GM18951 (cell line): Measurements from ENCODE around the gene VASP.

Experiments
- POLR2A ChIP-seq: IDR thresholded peaks from 4 replicates; pipeline ENCODE4 v1.6.1; 2011; ENCODE audit warnings: mild to moderate bottlenecking; ENCODE audit not compliant: insufficient read length, insufficient read depth; ENCODE audit errors: extremely low read depth
- in situ Hi-C: fragments of 300-500 bp; cut with MboI; formaldehyde crosslinking; loops from one replicate; pipeline ENCODE4 v1.12.0; 2022; ENCODE audit warnings: low sequenced_read_pairs, mixed read lengths, inconsistent platforms; ENCODE audit not compliant: unreplicated experiment

Gene VASP

DNA sequence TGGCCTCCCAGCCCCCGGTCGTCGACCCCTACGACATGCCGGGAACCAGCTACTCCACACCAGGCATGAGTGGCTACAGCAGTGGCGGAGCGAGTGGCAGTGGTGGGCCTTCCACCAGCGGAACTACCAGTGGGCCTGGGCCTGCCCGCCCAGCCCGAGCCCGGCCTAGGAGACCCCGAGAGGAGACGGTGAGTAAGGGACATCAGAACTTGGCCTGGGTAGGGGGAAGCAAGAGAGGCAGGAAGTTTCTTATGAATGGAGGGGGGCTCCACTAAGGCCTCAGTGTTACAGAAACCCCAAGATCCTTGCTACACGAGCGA is 36.6 kb upstream of the VASP start:
- in situ Hi-C loops: no loop called here

GRCh38 chr19:45471111-45471930 is 36.0 kb upstream of the VASP start:
- in situ Hi-C loops: no loop called here
- TF ChIP-seq POLR2A: no peak

More for the DNA sequence above, 36.6 kb upstream of the VASP start:
- TF ChIP-seq POLR2A: no peak

GRCh38 chr19:45471931-45472562 is 35.2 kb upstream of the VASP start:
- TF ChIP-seq POLR2A: no peak
- in situ Hi-C loops: no loop called here

DNA sequence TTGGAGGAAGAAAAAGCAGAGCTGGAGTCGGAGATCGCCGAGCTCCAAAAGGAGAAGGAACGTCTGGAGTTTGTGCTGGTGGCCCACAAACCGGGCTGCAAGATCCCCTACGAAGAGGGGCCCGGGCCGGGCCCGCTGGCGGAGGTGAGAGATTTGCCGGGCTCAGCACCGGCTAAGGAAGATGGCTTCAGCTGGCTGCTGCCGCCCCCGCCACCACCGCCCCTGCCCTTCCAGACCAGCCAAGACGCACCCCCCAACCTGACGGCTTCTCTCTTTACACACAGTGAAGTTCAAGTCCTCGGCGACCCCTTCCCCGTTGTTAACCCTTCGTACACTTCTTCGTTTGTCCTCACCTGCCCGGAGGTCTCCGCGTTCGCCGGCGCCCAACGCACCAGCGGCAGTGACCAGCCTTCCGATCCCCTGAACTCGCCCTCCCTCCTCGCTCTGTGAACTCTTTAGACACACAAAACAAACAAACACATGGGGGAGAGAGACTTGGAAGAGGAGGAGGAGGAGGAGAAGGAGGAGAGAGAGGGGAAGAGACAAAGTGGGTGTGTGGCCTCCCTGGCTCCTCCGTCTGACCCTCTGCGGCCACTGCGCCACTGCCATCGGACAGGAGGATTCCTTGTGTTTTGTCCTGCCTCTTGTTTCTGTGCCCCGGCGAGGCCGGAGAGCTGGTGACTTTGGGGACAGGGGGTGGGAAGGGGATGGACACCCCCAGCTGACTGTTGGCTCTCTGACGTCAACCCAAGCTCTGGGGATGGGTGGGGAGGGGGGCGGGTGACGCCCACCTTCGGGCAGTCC is 34.5 kb upstream of the VASP start:
- TF ChIP-seq POLR2A: no peak
- in situ Hi-C loops: no loop called here

DNA sequence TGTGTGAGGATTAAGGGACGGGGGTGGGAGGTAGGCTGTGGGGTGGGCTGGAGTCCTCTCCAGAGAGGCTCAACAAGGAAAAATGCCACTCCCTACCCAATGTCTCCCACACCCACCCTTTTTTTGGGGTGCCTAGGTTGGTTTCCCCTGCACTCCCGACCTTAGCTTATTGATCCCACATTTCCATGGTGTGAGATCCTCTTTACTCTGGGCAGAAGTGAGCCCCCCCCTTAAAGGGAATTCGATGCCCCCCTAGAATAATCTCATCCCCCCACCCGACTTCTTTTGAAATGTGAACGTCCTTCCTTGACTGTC is 34.0 kb upstream of the VASP start:
- in situ Hi-C loops: no loop called here

GRCh38 chr19:45473682-45474605 is 33.3 kb upstream of the VASP start:
- TF ChIP-seq POLR2A: no peak
- in situ Hi-C loops: no loop called here

More for the DNA sequence above, 34.0 kb upstream of the VASP start:
- TF ChIP-seq POLR2A: no peak

- TF ChIP-seq POLR2A: no peak
- in situ Hi-C loops: loop anchor here (5.0 kb wide), 1 partner anchor 33 kb away; no protein-coding TSS in a partner anchor
Measured at GRCh38 chr19:45474606-45475521, 32.4 kb upstream of the VASP start.

GRCh38 chr19:45475537-45476291 is 31.6 kb upstream of the VASP start:
- TF ChIP-seq POLR2A: no peak
- in situ Hi-C loops: loop anchor here (5.0 kb wide), 1 partner anchor 33 kb away; no protein-coding TSS in a partner anchor

- TF ChIP-seq POLR2A: no peak
- in situ Hi-C loops: loop anchor here (5.0 kb wide), 1 partner anchor 34 kb away; no protein-coding TSS in a partner anchor
Measured at GRCh38 chr19:45476304-45476703, 31.0 kb upstream of the VASP start.

GRCh38 chr19:45477186-45477585 is 30.1 kb upstream of the VASP start:
- no peak for TF ChIP-seq POLR2A
- in situ Hi-C loops: loop anchor here (5.0 kb wide), 1 partner anchor 35 kb away; no protein-coding TSS in a partner anchor
